DMS114 treated with DMSO at 0.1 percent for 48 hours (cell line): ENCODE measurements around the gene TBC1D14.
"Not testable (repeated sequence)": the region's sequence is repeated elsewhere in the genome, so short reads cannot be mapped to it uniquely, and the experiment has no call there.

Experiments
- DNase-seq: peaks from one replicate; lab custom pipeline; 2025; ENCODE audit not compliant: unreplicated experiment; lab: John Stamatoyannopoulos, UW

TBC1D14 gene

DNA sequence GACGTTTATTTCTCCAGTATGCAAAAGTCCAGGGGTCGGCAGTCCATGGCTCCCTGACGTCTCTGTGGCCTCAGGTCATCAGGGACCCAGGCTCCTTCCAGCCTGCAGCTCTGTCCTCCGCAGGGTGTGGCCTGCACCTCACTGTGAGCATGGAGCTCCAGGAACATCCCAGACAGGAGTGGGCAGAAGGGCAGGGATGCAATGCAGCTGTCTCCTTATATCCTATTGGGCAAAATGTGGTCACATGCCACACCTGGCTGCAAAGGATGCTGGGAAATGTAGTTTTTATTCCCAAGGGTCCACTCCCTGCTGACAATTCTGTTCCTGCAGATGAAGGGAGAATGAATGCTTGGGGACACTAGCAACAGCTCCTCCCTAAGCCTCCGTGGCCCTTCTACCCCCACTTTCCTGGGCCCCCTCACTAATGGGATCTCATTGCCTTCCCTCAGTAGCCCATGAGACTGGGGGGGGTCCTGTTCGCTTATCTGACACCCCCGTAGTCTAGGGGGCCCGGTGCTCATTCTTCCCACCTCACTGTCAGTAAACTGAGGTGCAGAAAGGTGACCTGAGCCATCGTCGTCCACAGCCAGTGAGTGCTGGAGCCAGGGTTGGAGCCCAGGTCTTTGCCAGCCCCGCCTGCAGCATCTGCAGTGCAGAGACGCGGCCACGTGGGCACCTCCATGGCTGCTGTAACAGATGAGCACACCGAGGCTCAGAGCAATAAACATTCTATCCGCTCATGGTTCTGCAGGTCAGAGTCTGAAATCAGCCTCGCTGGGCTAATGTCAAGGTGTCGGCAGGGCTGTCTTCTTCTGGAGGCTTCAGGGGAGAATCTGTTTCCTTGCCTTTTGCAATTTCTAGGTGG, 164.1 kb downstream of the TBC1D14 start:
- DNase-seq = peak; percentile 30

GRCh38 chr4:7074426-7074825, 164.8 kb downstream of the TBC1D14 start:
- no peak for DNase-seq

GRCh38 chr4:7075962-7076695, 166.5 kb downstream of the TBC1D14 start:
- DNase-seq = no peak

DNA sequence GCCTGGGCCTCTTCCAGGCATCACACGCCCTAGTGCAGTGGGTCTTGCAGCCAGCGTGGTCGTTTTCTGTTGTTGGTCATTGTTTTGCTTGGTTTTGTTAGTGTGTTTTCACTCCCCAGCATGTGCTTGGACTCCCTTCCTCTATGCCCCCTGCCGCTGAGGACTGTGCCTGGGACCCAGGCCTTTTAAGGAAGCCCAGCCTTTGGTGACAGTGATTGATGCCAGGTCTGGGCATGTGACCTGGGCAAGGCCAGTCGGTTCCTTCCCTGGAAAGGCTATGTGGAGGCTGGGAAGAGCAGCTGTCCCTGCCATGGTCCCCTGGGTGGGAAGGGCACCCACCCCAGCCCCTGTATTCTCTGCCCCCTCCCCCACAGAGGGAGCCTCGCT, 167.1 kb downstream of the TBC1D14 start:
- no peak for DNase-seq

GRCh38 chr4:7077371-7077770, 167.7 kb downstream of the TBC1D14 start:
- DNase-seq = no peak

- DNase-seq = no peak
Observed at GRCh38 chr4:7078025-7078424, 168.4 kb downstream of the TBC1D14 start.

DNA sequence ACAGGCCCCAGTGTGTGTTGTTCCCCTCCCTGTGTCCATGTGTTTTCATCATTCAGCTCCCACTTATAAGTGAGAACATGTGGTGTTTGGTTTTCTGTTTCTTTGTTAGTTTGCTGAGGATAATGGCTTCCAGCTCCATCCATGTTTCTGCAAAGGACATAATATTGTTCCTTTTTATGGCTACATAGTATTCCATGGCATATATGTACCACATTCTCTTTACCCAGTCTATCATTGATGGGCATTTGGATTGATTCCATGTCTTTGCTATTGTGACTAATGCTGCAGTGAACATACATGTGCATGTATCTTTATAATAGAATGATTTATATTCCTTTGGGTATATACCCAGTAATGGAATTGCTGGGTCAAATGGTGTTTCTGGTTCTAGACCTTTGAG, 169.9 kb downstream of the TBC1D14 start:
- DNase-seq = not testable (repeated sequence)

GRCh38 chr4:7079909-7080308, 170.3 kb downstream of the TBC1D14 start:
- DNase-seq = not testable (repeated sequence)
